GM12892 (cell line): Measurements from ENCODE around the gene KRTAP2-2.

Experiments
- DNase-seq: peaks from one replicate; pipeline ENCODE4 v3.0.0; 2011; ENCODE audit not compliant: insufficient read length
- FAIRE-seq: peaks from 2 replicates; lab custom pipeline; 2011; peaks lifted over from hg19 to GRCh38; lab: Jason Lieb, UNC
- POLR2A ChIP-seq: IDR thresholded peaks from 2 replicates; pipeline ENCODE4 v1.6.1; 2011; ENCODE audit warnings: low read depth, low read length, control low read depth
- POLR2AphosphoS5 ChIP-seq: IDR thresholded peaks from 2 replicates; pipeline ENCODE4 v1.6.1; 2011; ENCODE audit warnings: low read depth, low read length, control low read depth
- TAF1 ChIP-seq: IDR thresholded peaks from 2 replicates; pipeline ENCODE4 v1.6.1; 2011; ENCODE audit warnings: low read depth, mild to moderate bottlenecking, control low read depth, low read length, borderline replicate concordance

KRTAP2-2 gene

GRCh38 chr17:41010441-41010840, 44.6 kb downstream of the KRTAP2-2 start:
- no peak for TF ChIP-seq POLR2AphosphoS5
- TF ChIP-seq TAF1, result no peak
- TF ChIP-seq POLR2A, result no peak
- DNase-seq, result no peak
- FAIRE-seq, result no peak

- TF ChIP-seq POLR2A, result no peak
- no peak for TF ChIP-seq POLR2AphosphoS5
- FAIRE-seq (no peak), DNase-seq (no peak)
Measured at GRCh38 chr17:41009936-41010335, 45.1 kb downstream of the KRTAP2-2 start.

GRCh38 chr17:41009301-41009760, 45.7 kb downstream of the KRTAP2-2 start:
- TF ChIP-seq TAF1 (no peak), POLR2AphosphoS5 (no peak)
- DNase-seq (no peak), FAIRE-seq (no peak)

GRCh38 chr17:41008811-41009210, 46.2 kb downstream of the KRTAP2-2 start, which contains the start of gene KRTAP3-1:
TSS of gene KRTAP3-1 (minus strand) at chr17:41009128. CDS start at chr17:41009074, 54 bp downstream.
- TF ChIP-seq TAF1 (no peak), POLR2A (no peak), POLR2AphosphoS5 (no peak)
- DNase-seq (no peak), FAIRE-seq (no peak)
